ENCODE results near the gene ZSCAN12. TPM values are rescaled to one million over a fixed set of nuclear protein-coding genes. Genes with fewer than 3 reads are reported as not detected.

The ZSCAN12 gene
- total and polyA plus RNA-seq, 2 experiments from 2014 or later = 2.0 to 7.3 TPM

DNA sequence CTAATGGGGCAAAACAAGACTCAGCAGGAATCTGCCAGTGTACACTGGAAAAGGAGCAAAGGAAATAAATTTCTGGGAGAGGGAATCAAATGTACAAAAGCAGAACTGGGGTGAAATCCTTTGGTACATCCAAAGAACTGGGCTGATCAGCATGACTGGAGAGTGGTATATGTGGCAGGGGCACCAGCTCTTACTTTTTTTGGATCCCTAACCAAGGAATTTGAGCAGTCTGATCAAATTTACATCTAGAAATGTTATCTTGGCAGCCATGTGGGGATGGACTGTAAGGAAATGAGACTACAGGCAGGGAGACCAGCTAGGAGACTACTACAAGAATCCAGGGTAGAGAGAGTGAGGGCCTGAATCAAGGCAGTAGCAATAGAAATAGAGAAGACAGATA, 62.4 kb downstream of the ZSCAN12 start (continued):
- TF ChIP-seq, protein P1, sequence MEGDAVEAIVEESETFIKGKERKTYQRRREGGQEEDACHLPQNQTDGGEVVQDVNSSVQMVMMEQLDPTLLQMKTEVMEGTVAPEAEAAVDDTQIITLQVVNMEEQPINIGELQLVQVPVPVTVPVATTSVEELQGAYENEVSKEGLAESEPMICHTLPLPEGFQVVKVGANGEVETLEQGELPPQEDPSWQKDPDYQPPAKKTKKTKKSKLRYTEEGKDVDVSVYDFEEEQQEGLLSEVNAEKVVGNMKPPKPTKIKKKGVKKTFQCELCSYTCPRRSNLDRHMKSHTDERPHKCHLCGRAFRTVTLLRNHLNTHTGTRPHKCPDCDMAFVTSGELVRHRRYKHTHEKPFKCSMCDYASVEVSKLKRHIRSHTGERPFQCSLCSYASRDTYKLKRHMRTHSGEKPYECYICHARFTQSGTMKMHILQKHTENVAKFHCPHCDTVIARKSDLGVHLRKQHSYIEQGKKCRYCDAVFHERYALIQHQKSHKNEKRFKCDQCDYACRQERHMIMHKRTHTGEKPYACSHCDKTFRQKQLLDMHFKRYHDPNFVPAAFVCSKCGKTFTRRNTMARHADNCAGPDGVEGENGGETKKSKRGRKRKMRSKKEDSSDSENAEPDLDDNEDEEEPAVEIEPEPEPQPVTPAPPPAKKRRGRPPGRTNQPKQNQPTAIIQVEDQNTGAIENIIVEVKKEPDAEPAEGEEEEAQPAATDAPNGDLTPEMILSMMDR (conservative IDR thresholded peaks at IDR 0.05; ENCODE audit: low read depth in 2 of 2) = no peak
- TF ChIP-seq NANOG (IDR thresholded peaks at IDR 0.05; ENCODE audit: borderline replicate concordance) (no peak), ZNF331 (CRISPR knock-in tag; IDR thresholded peaks at IDR 0.05; ENCODE audit: low read depth) (no peak), STAT1 (IDR thresholded peaks at IDR 0.05; ENCODE audit: unreplicated experiment) (no peak), EZH2 (IDR thresholded peaks at IDR 0.05; ENCODE audit: low read depth, unreplicated experiment) (no peak), ZNF114 (CRISPR knock-in tag; IDR thresholded peaks at IDR 0.05) (no peak), CREB1 (CRISPR knock-in tag; IDR thresholded peaks at IDR 0.05; ENCODE audit: low read depth) (no peak), EZH2phosphoT487 (IDR thresholded peaks at IDR 0.05; ENCODE audit: unreplicated experiment) (no peak), JUNB (IDR thresholded peaks at IDR 0.05; ENCODE audit: unreplicated experiment) (no peak), POLR2AphosphoS5 (IDR thresholded peaks at IDR 0.05; ENCODE audit: low read depth) (no peak)
- TF ChIP-seq, protein P2, sequence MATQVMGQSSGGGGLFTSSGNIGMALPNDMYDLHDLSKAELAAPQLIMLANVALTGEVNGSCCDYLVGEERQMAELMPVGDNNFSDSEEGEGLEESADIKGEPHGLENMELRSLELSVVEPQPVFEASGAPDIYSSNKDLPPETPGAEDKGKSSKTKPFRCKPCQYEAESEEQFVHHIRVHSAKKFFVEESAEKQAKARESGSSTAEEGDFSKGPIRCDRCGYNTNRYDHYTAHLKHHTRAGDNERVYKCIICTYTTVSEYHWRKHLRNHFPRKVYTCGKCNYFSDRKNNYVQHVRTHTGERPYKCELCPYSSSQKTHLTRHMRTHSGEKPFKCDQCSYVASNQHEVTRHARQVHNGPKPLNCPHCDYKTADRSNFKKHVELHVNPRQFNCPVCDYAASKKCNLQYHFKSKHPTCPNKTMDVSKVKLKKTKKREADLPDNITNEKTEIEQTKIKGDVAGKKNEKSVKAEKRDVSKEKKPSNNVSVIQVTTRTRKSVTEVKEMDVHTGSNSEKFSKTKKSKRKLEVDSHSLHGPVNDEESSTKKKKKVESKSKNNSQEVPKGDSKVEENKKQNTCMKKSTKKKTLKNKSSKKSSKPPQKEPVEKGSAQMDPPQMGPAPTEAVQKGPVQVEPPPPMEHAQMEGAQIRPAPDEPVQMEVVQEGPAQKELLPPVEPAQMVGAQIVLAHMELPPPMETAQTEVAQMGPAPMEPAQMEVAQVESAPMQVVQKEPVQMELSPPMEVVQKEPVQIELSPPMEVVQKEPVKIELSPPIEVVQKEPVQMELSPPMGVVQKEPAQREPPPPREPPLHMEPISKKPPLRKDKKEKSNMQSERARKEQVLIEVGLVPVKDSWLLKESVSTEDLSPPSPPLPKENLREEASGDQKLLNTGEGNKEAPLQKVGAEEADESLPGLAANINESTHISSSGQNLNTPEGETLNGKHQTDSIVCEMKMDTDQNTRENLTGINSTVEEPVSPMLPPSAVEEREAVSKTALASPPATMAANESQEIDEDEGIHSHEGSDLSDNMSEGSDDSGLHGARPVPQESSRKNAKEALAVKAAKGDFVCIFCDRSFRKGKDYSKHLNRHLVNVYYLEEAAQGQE (IDR thresholded peaks at IDR 0.05; ENCODE audit: unreplicated experiment) = no peak

DNA sequence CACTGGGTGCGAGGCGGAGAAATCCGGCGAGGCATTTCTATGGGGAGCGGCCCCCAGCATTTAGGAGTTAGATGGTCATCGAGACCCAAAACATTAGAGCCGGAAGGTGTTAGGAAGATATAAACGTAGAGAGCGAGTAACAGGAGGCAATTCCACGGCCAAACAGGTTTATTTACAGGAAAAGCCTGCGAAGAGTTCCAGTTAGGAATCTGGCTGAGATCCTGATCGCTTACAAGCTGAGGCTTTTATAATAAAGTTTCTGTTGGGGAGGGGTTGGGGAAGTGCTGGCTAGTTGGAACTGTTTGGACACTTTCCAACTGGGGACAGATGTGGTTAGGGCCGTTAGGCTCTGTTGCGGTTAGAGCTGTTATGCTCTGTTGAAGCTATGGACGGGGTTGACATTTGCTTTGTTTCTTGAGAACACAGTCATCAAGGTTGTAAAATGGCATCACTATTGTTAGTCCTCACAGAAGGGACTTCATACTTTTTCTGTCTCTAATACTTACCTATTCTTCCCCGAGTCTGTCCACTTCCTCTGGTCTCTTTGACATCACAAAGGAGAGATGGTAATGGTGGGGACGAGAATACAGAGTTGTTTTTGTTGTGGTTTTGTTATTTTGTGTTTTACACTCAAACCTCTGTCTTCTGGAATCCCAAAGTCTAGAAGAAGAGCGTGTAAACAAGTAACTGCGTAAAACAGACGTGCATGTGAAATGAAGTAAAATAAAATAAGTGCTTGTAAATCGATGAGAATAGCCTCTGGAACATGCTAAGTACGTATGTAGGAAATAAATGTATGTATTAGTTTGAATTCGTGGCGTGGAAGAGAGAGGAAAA, 63.0 kb downstream of the ZSCAN12 start:
- Mint-ChIP-seq H3K36me3 (ENCODE audit: low read depth) (no peaks in the 10 kb centered on the region; the same call in 2 of the 3 replicates), H3K4me1 (peaks cover 9% of the 10 kb centered on the region), H3K9me3 (no peaks in the 10 kb centered on the region), H3K4me3 (no peak overlapping the region), H3K27ac (no peak overlapping the region), H3K27me3 (ENCODE audit: insufficient read depth, low read depth, poor library complexity) (no peaks in the 10 kb centered on the region)
- no peak for DNase-seq (ENCODE audit: low spot score)
- peak overlapping the region; percentile 98 for H3K27ac ChIP-seq (ENCODE audit: low read depth)
- H3F3A ChIP-seq (replicated peaks; ENCODE audit: low read depth) = peaks cover 3% of the 10 kb centered on the region; the same call in 1 of the 2 replicates
- peak overlapping the region; percentile 73 for H3K4me3 ChIP-seq
- peak; percentile 6 for ATAC-seq
- H3K9me2 ChIP-seq (ENCODE audit: insufficient read depth) = no peaks in the 10 kb centered on the region
- no peaks in the 10 kb centered on the region for H4K20me1 ChIP-seq (replicated peaks; ENCODE audit: insufficient read depth)
- H3K4me1 ChIP-seq (ENCODE audit: insufficient read depth) = peaks cover 9% of the 10 kb centered on the region
- 0 out of 2 replicates have a peak, but pooled peaks cover 4% of the 10 kb centered on the region for H3K79me2 ChIP-seq (replicated peaks; ENCODE audit: insufficient read depth)
- H3K4me2 ChIP-seq = peak overlapping the region; percentile 83
- H2AFZ ChIP-seq = no peak overlapping the region
- no peaks in the 10 kb centered on the region for H3K36me3 ChIP-seq (ENCODE audit: insufficient read depth)
- TF ChIP-seq, protein P3, sequence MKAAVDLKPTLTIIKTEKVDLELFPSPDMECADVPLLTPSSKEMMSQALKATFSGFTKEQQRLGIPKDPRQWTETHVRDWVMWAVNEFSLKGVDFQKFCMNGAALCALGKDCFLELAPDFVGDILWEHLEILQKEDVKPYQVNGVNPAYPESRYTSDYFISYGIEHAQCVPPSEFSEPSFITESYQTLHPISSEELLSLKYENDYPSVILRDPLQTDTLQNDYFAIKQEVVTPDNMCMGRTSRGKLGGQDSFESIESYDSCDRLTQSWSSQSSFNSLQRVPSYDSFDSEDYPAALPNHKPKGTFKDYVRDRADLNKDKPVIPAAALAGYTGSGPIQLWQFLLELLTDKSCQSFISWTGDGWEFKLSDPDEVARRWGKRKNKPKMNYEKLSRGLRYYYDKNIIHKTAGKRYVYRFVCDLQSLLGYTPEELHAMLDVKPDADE (IDR thresholded peaks at IDR 0.05) = no peak
- no peak for TF ChIP-seq POLR2AphosphoS5 (IDR thresholded peaks at IDR 0.05; ENCODE audit: low read depth)
- no peak for TF ChIP-seq NANOG (IDR thresholded peaks at IDR 0.05; ENCODE audit: borderline replicate concordance)
- no peak for TF ChIP-seq STAT1 (IDR thresholded peaks at IDR 0.05; ENCODE audit: unreplicated experiment)
- TF ChIP-seq JUNB (IDR thresholded peaks at IDR 0.05; ENCODE audit: unreplicated experiment) = no peak
- no peak for TF ChIP-seq EZH2phosphoT487 (IDR thresholded peaks at IDR 0.05; ENCODE audit: unreplicated experiment)
- 0 out of 2 replicates have a peak, but pooled peaks have one; percentile 1 for TF ChIP-seq ZNF331 (CRISPR knock-in tag; IDR thresholded peaks at IDR 0.05; ENCODE audit: low read depth)
- TF ChIP-seq ZNF114 (CRISPR knock-in tag; IDR thresholded peaks at IDR 0.05) = no peak
- no peaks in the 10 kb centered on the region for H3K27me3 ChIP-seq (ENCODE audit: insufficient read depth)

Measured in GM23338 (cell line).